ENCODE measurements around the gene GPRC5D.

- TF ChIP-seq CTCF (IDR thresholded peaks at IDR 0.05) (no peak), POLR2A (IDR thresholded peaks at IDR 0.05) (no peak)
Measured at GRCh38 chr12:12902036-12902435, 49.9 kb downstream of the GPRC5D start.

All from Peyer's patch (tissue), 4 donors.